Measurements from ENCODE around the gene SAMMSON. TPM values are rescaled to one million over a fixed set of nuclear protein-coding genes. Genes with fewer than 3 reads are reported as not detected.
A peak's percentile ranks its signal among the peaks of the same experiment; 100 is the strongest.

The SAMMSON gene
- total and polyA plus RNA-seq, 2 of the 4 experiments (the other 2 are of a cell fraction): not detected

DNA sequence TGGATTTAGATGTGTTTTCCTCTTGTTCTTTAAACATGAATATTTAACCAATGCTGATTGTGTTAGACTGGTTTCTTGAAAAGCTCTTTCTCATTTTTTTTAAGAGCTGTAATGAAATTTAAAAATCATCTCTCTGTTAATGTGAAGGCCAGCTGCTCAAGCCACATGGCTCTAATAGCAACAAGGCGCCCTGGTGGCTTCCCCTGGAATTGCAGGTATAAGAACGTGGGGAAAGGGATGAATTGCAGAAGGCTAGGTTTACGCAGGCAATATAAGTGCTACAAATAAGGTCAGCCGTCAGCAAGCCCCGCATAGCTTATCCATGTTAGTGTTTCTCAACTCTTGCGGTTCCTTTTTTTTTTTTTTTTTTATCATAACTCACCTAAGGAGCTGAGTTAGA is 108.5 kb downstream of the SAMMSON start:
- Histone ChIP-seq H4K91ac (ENCODE audit: insufficient read depth, low read depth, low read length) (no peak overlapping the region), H3K27ac (ENCODE audit: insufficient read depth, low read length) (no peak overlapping the region), H3K4me3 (ENCODE audit: insufficient read depth, low read depth, low read length) (no peak overlapping the region), H2AFZ (replicated peaks; ENCODE audit: low read length, poor library complexity) (no peak overlapping the region), H3K18ac (ENCODE audit: low read depth, low read length) (no peak overlapping the region), H4K8ac (ENCODE audit: low read depth in 2 of 2, low read length in 2 of 2) (no peak overlapping the region), H4K20me1 (ENCODE audit: insufficient read depth, low read length) (no peaks in the 10 kb centered on the region), H3K9me1 (ENCODE audit: insufficient read depth, low read length) (no peaks in the 10 kb centered on the region), H2BK5ac (ENCODE audit: low read depth, low read length, poor library complexity, severe bottlenecking) (no peak overlapping the region), H2BK120ac (ENCODE audit: low read depth, low read length) (no peak overlapping the region), H3K9me3 (ENCODE audit: control insufficient read depth, insufficient read depth, low read length) (no peaks in the 10 kb centered on the region), H2BK15ac (ENCODE audit: low read depth, low read length) (no peak overlapping the region), H3K4me1 (ENCODE audit: control insufficient read depth, insufficient read depth, low read length) (no peaks in the 10 kb centered on the region), H3K4ac (ENCODE audit: low read depth, low read length) (no peak overlapping the region), H3K36me3 (ENCODE audit: control insufficient read depth, insufficient read depth, low read length) (no peaks in the 10 kb centered on the region), H2BK20ac (ENCODE audit: low read depth, low read length) (no peak overlapping the region), H4K5ac (ENCODE audit: low read depth, low read length) (no peak overlapping the region), H3K27me3 (ENCODE audit: control insufficient read depth, insufficient read depth, low read length) (no peaks in the 10 kb centered on the region; the same call in 1 of the 2 replicates), H3K23ac (ENCODE audit: low read depth, low read length) (no peak overlapping the region), H3K9ac (ENCODE audit: low read depth, low read length) (no peak overlapping the region), H3K56ac (ENCODE audit: extremely low read depth, insufficient read depth, low read length) (no peak overlapping the region), H3K4me2 (ENCODE audit: low read depth, low read length) (no peak overlapping the region), H2AK9ac (replicated peaks; ENCODE audit: low read depth, low read length, poor library complexity) (no peak overlapping the region), H3K14ac (replicated peaks; ENCODE audit: low read depth, low read length) (no peak overlapping the region), H2AK5ac (ENCODE audit: low read depth, low read length) (no peak overlapping the region), H3K79me1 (ENCODE audit: low read depth in 1 of 2, low read length in 2 of 2) (no peaks in the 10 kb centered on the region)
- 51% methylated on average over 3 of the region's 6 CpGs; no CpG with 5 or more reads in 1 of the 2 experiments for WGBS, 2 experiments (ENCODE audit: extremely low coverage in 2 of 2, insufficient read length in 1 of 2)
- DNase-seq (peak; percentile 4), ATAC-seq (ENCODE audit: low read depth) (no peak)
- intact Hi-C loops (cut with micrococcal nuclease): no loop called here
- dilution Hi-C loops (cut with HindIII; ENCODE audit: low sequenced_read_pairs, unreplicated experiment): no loop called here
- CTCF ChIA-PET: interaction anchor here (0.8 to 2.0 kb wide), 2 partner anchors 12 to 15 kb away, joined by 4 to 6 read pairs; no protein-coding TSS in a partner anchor
- in situ Hi-C loops (cut with MboI; ENCODE audit: low sequenced_read_pairs): no loop called here
- no TSS peak for BruUV-seq (replicated peaks)
- POLR2A ChIA-PET (ENCODE audit: unreplicated experiment): no interaction called here
- TF ChIP-seq, protein P1, sequence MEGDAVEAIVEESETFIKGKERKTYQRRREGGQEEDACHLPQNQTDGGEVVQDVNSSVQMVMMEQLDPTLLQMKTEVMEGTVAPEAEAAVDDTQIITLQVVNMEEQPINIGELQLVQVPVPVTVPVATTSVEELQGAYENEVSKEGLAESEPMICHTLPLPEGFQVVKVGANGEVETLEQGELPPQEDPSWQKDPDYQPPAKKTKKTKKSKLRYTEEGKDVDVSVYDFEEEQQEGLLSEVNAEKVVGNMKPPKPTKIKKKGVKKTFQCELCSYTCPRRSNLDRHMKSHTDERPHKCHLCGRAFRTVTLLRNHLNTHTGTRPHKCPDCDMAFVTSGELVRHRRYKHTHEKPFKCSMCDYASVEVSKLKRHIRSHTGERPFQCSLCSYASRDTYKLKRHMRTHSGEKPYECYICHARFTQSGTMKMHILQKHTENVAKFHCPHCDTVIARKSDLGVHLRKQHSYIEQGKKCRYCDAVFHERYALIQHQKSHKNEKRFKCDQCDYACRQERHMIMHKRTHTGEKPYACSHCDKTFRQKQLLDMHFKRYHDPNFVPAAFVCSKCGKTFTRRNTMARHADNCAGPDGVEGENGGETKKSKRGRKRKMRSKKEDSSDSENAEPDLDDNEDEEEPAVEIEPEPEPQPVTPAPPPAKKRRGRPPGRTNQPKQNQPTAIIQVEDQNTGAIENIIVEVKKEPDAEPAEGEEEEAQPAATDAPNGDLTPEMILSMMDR (conservative IDR thresholded peaks at IDR 0.05; ENCODE audit: low read depth, low read length): peak; percentile 38
- TF ChIP-seq BHLHE40 (IDR thresholded peaks at IDR 0.05; ENCODE audit: low read depth, low read length): no peak
